Skeletal muscle satellite cell (primary cell): ENCODE results near the gene DRICH1.
"Not testable (repeated sequence)": the region's sequence is repeated elsewhere in the genome, so short reads cannot be mapped to it uniquely, and the experiment has no call there.

Experiments used
- H3K27me3 ChIP-seq: 2 replicates; pipeline ENCODE4 v1.7.0; 2013; ENCODE audit warnings: low read length; ENCODE audit not compliant: control insufficient read depth, insufficient read depth
- H3K36me3 ChIP-seq: 2 replicates; pipeline ENCODE4 v1.7.0; 2013; ENCODE audit warnings: mild to moderate bottlenecking, control low read depth, low read length; ENCODE audit not compliant: insufficient read depth
- H3K4me1 ChIP-seq: 2 replicates; pipeline ENCODE4 v1.7.0; 2013; ENCODE audit warnings: low read length; ENCODE audit not compliant: control insufficient read depth, insufficient read depth
- H3K4me2 ChIP-seq: 2 replicates; pipeline ENCODE4 v1.7.0; 2013; ENCODE audit warnings: mild to moderate bottlenecking, low read length
- H3K4me3 ChIP-seq: 2 replicates; pipeline ENCODE4 v1.7.0; 2013; ENCODE audit warnings: low read length
- H3K9ac ChIP-seq: 2 replicates; pipeline ENCODE4 v1.7.0; 2013; ENCODE audit warnings: mild to moderate bottlenecking, low read depth, low read length, moderate library complexity
- H3K9me3 ChIP-seq: replicated peaks from 2 replicates; pipeline ENCODE4 v1.7.0; 2013; ENCODE audit warnings: mild to moderate bottlenecking, control low read depth, low read length

The DRICH1 gene

DNA sequence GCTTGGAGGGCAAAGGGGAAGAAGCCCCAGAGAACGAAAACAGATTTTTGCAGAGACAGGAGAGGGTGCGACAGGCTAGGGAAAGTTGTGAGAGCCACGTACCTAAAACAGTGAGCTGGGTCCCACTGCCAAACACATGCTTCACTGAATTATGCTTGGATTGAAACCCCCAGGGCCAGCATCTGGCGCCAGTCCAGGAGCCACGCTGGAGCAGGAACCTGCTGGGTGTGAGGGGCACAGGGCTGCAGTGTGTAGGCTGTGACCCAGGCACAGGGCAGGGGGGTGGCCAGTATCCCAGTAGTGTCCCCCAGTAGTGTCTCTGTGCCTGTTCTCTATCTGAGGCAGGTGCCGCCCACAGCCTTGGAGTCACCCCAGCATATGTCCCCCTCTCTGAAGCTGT, 8.1 kb upstream of the DRICH1 start:
- H3K4me1 ChIP-seq, H3K9ac ChIP-seq, H3K9me3 ChIP-seq, H3K36me3 ChIP-seq, H3K4me2 ChIP-seq, H3K27me3 ChIP-seq, H3K4me3 ChIP-seq: not testable (repeated sequence)

- no peak overlapping the region for H3K4me2 ChIP-seq
- no peaks in the 10 kb centered on the region for H3K36me3 ChIP-seq
- H3K9me3 ChIP-seq, result no peaks in the 10 kb centered on the region
- no peak overlapping the region for H3K4me3 ChIP-seq
- H3K9ac ChIP-seq, result no peak overlapping the region
- H3K27me3 ChIP-seq, result no peaks in the 10 kb centered on the region
- H3K4me1 ChIP-seq, result no peaks in the 10 kb centered on the region
These were observed 7.5 kb upstream of the DRICH1 start for GRCh38 chr22:23639661-23640060.

- no peak overlapping the region for H3K9ac ChIP-seq
These were observed 6.5 kb upstream of the DRICH1 start for GRCh38 chr22:23638611-23639010.

DNA sequence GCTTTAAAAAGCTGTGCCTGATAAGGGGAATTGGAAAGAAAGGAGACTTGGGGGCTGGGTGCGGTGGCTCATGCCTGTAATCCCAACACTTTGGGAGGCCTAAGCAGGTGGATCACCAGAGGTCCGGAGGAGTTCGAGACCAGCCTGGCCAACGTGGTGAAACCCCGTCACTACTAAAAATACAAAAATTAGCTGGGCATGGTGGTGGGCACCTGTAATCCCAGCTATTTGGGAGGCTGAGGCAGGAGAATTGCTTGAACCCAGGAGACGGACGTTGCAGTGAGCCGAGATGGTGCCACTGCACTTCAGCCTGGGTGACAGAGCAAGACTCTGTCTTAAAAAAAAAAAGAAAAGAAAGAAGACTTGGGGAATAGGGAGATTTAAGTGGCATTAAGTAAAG, 3.2 kb upstream of the DRICH1 start:
- H3K4me3 ChIP-seq, H3K9me3 ChIP-seq, H3K4me2 ChIP-seq, H3K9ac ChIP-seq, H3K36me3 ChIP-seq, H3K4me1 ChIP-seq, H3K27me3 ChIP-seq: not testable (repeated sequence)

More at GRCh38 chr22:23638611-23639010, 6.5 kb upstream of the DRICH1 start:
- Histone ChIP-seq H3K27me3 (no peaks in the 10 kb centered on the region), H3K4me1 (no peaks in the 10 kb centered on the region), H3K4me2 (no peak overlapping the region), H3K9me3 (no peaks in the 10 kb centered on the region), H3K4me3 (no peak overlapping the region), H3K36me3 (no peaks in the 10 kb centered on the region)

DNA sequence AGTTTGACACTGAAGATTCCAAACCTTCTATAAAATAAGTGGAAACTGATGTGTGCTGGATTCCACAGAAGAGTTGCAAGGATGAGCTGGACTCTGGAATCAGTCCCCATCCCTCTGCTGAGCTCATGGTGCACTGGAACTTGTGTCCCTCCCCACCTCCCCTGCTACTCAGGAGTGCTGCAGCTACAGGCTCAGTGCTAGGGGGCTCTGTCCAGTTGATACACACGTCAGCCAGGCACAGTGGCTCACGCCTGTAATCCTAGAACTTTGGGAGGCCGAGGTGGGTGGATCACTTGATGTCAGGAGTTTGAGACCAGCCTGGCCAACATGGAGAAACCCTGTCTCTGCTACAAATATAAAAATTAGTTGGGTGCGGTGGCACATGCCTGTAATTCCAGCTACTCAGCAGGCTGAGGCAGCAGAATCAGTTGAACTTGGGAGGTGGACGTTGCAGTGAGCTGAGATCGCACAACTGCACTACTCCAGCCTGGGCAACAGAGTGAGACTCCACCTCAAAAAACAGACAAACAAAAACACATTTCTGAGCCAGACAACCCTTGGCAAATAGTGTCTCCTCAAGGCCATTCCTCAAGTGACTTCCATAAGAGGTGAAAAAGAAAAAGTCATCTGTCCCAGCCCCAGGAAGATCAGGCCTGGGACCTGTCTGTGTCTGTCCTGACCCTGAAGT, 3.9 kb downstream of the DRICH1 start:
- not testable (repeated sequence) for H3K9me3 ChIP-seq, H3K36me3 ChIP-seq, H3K4me3 ChIP-seq, H3K27me3 ChIP-seq, H3K4me2 ChIP-seq, H3K4me1 ChIP-seq, H3K9ac ChIP-seq

DNA sequence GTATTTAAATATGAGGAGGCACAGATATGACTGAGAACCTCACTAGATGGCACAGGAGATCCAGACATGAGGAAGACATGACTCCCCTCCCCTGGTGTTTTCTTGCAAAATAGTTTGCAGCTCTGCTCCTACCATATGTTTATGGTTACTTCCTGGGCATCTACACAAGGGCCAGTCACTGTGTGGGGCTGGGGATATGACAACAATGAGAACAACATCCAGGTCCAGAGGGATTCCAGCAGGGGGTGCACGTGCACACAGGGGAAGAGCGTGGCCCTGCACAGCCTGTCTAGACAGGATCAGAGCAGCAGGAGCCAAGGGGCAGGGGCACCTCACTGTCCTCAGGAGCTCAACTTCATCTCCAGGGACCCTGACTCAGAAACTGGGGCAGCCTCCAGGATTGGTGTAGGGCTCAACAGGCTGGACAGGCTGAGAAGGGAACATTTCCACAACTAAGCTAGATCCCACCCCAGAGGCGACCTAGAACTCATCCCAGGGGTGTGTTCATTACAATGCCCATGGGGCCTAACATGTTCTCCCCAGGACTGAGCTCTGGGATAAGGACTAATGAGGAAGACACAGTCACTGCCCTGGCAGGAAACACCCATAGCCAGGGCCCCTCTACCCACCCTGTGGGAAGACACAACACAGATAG, 4.6 kb downstream of the DRICH1 start:
- not testable (repeated sequence) for H3K4me2 ChIP-seq, H3K9ac ChIP-seq, H3K36me3 ChIP-seq, H3K9me3 ChIP-seq, H3K4me1 ChIP-seq, H3K4me3 ChIP-seq, H3K27me3 ChIP-seq

GRCh38 chr22:23626286-23626975, 5.7 kb downstream of the DRICH1 start:
- Histone ChIP-seq H3K36me3 (no peaks in the 10 kb centered on the region), H3K9me3 (no peaks in the 10 kb centered on the region), H3K4me2 (no peak overlapping the region), H3K4me1 (no peaks in the 10 kb centered on the region), H3K9ac (no peak overlapping the region), H3K27me3 (no peaks in the 10 kb centered on the region), H3K4me3 (no peak overlapping the region)

DNA sequence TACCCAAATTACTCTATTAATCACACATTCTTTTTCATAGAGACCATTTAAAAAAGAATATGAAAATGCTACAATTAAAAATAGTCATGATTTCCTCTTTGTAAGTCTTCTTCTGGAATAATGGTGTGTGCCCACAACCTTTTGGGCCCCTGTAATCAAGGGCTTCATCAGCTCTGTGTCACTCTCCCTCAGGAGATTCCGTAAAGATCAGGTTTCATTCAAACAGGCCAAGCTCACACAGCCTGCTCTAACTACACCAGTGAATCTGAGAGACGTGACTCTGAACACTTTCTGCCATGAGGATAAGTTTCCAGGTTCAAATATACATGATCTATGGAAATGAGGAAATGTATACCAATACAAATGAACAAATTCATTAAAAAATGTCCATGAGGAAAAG, 9.5 kb downstream of the DRICH1 start:
- no peak overlapping the region for H3K4me3 ChIP-seq
- H3K4me2 ChIP-seq, result no peak overlapping the region
- no peak overlapping the region for H3K9ac ChIP-seq
- no peaks in the 10 kb centered on the region for H3K9me3 ChIP-seq
- H3K36me3 ChIP-seq, result no peaks in the 10 kb centered on the region
- no peaks in the 10 kb centered on the region for H3K4me1 ChIP-seq
- H3K27me3 ChIP-seq, result no peaks in the 10 kb centered on the region

- H3K36me3 ChIP-seq, H3K9ac ChIP-seq, H3K4me2 ChIP-seq: not testable (repeated sequence)
These were observed 10.2 kb downstream of the DRICH1 start for GRCh38 chr22:23621916-23622315.

GRCh38 chr22:23621082-23621780, 10.9 kb downstream of the DRICH1 start:
- Histone ChIP-seq H3K27me3 (no peaks in the 10 kb centered on the region), H3K36me3 (no peaks in the 10 kb centered on the region), H3K4me1 (no peaks in the 10 kb centered on the region), H3K4me3 (no peak overlapping the region), H3K9me3 (no peaks in the 10 kb centered on the region), H3K9ac (no peak overlapping the region), H3K4me2 (no peak overlapping the region)

More at GRCh38 chr22:23621916-23622315, 10.2 kb downstream of the DRICH1 start:
- H3K27me3 ChIP-seq, H3K4me1 ChIP-seq, H3K9me3 ChIP-seq, H3K4me3 ChIP-seq: not testable (repeated sequence)

DNA sequence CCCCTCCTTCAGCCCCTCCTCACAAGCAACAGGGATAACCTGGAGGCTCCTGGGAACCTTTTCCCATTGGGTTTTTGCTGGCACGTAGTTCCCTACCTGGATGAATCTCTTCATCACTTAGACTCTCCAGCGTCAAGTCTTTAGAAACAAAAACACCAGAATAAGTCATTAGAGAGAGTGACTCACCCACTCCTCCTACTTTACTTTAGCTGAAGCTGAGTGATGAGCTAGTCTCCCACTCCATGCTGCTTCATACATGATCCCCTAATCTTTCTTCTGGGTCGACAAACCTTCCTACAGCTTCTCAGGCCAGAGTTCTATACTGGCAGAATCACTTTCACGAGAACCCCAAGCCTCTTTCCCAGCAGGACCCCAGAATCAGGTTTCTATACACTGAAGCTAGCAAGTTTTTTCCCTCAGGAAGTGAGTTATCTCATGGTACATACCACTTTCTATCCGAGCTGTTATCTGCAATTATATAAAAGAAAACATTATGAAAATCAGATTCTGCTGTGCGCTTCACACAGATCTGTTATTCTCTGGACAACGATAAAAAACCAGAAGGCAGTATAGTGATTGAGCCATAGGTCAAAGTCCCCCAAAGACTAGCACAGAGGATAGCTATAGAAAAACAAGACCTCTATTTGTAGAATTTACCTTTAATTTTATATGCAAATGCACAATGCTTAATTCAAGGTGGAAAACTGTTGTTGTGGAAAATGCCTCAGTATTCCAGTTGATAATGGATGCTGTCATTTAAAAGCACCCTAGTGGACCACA, 18.7 kb downstream of the DRICH1 start:
- Histone ChIP-seq H3K4me3 (no peak overlapping the region), H3K36me3 (no peaks in the 10 kb centered on the region), H3K27me3 (no peaks in the 10 kb centered on the region), H3K9me3 (no peaks in the 10 kb centered on the region), H3K9ac (no peak overlapping the region), H3K4me1 (no peaks in the 10 kb centered on the region), H3K4me2 (no peak overlapping the region)
